HG02970 (cell line): ENCODE data around the gene CDO1.

Source experiments
- ATAC-seq: cut with Tn5 transposase; IDR thresholded peaks from one replicate; pipeline ENCODE4 v1.9.1; 2021; ENCODE audit warnings: mild to moderate bottlenecking, moderate library complexity, moderate number of reproducible peaks; ENCODE audit not compliant: unreplicated experiment, low FRiP score

CDO1 gene

DNA sequence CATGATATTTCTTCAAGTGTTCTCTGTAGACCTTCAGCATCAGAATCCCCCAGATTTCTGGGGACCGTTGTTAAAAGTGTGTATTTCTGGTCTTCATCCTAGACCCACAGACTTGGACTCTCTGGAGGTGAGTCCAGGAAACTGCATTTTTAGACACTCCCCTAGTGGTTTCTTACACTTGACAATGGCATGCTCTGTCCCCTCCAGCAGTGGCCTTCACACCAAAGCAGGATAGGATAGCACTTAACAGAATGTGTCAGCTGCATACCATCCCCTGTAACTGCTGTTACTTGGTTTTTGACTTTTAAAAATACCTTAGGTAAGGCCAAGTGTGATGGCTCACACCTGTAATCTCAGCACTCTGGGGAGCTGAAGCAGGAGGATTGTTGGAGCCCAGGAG lies 20.8 kb downstream of the CDO1 start:
- ATAC-seq, result no peak

DNA sequence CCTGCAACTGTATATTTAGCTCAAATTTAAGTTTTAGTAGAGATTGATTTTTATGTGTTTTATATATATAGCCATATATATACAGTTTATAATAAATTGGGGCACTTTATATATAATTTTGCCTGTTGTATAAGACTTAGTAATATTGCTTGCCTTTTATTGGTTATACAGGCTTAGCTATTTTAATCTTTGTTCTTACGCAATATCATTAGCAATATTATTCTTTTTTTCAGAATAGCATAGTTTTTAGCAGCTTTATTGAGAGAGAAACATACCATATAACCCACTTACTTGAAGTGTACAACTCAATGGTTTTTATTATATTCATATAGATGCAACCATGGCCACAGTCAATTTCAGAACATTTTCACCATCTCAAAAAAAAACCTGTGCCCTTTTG lies 28.0 kb downstream of the CDO1 start:
- no peak for ATAC-seq

DNA sequence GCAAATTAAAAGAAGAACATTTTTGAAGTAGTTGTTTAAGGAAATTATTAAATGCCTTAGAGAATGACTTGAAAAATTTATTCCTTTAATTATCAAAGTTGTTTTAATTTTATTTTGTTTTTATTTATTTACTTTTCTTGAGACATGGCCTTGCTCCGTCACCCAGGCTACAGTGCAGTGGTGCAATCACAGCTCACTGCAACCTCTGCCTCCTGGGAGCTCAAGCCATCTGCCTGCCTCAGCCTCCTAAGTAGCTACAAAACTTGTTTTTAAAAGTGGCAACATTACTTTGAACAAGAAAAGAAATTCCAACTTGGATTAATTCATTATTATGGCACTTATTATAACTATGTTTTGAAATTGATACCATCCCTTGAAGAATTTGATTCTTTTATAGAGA lies 29.0 kb downstream of the CDO1 start:
- ATAC-seq, result no peak

DNA sequence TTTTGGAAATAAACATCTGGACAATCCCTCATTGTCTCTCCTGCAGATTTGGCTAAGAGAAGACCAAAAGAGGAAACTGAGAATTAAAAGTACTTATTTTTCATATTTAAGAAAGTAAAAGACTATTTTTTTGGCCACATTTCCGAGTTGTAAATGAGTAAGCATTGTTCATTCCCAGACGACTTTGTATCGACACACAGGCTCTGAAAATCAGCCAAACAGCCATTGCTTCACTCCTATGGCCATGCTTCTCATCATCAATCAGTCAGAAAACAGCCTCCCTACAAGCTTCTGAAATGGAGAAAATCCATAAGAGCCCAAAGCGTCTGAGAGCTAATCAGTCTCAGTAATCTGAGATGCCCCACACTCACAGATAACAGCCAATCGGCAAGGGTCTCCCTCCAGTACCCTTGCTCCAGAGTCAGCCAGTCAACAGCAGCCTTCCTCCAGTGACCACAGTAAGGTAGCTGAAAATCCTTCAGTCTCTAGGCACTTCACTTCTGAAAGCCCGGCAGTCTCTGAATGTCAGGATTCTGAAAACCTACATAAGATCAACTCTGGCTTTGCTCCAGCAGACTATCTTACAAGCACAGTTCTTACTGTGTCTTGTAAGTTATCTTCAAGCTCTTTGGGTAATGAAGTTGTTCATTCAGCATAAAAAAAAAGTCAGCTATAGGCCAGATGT lies 30.9 kb downstream of the CDO1 start:
- no peak for ATAC-seq

GRCh38 chr5:115778417-115778816 lies 38.0 kb downstream of the CDO1 start:
- no peak for ATAC-seq

GRCh38 chr5:115776989-115777388 lies 39.5 kb downstream of the CDO1 start:
- ATAC-seq, result no peak

GRCh38 chr5:115775999-115776398 lies 40.5 kb downstream of the CDO1 start:
- no peak for ATAC-seq

DNA sequence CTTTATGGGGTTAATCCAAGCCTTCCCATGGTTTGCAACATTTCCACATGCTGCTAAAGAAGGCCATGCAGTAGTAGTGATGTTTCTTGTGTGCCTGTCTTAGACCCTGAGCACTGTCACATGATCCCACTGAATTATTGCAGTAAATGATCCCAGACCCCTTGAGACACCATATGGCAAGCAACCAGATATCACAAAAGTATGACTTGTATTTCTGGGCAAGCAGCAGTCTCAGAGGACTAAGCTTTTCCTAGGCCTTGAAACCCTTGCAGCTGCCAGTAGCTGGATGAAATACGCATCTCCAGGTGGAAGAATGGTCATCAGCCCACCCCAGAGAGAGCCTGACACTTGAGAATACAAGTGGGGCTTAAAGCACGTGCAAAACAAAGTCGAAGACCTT lies 41.8 kb downstream of the CDO1 start:
- ATAC-seq, result no peak

GRCh38 chr5:115772731-115773475 lies 43.6 kb downstream of the CDO1 start:
- no peak for ATAC-seq

GRCh38 chr5:115770466-115770865 lies 46.0 kb downstream of the CDO1 start:
- ATAC-seq, result no peak

- no peak for ATAC-seq
Observed at GRCh38 chr5:115767424-115767823, 49.0 kb downstream of the CDO1 start.

DNA sequence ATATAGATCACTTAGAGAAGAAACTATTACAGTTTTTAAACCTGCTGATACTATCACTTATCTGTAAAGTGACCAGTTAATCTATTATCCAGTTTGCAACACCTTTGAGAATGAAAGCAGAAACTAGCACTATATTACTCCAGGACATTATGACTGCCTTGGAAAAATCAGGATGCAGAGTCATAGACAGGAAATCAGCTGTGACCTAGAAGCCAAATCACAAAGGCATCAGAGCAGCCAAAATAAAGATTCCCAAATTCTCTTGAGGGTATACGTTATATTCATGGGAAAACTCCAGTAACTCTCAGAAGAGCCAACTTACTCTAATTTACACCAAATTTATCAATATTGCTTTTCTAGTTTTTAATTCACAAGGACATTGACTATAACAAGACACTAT lies 49.9 kb downstream of the CDO1 start:
- no peak for ATAC-seq

GRCh38 chr5:115758356-115758755 lies 58.1 kb downstream of the CDO1 start:
- no peak for ATAC-seq

GRCh38 chr5:115755675-115756074 lies 60.8 kb downstream of the CDO1 start:
- ATAC-seq, result no peak
